GM12878 (cell line): ENCODE results near the gene ARVCF. TPM values are rescaled to one million over a fixed set of nuclear protein-coding genes. Genes with fewer than 3 reads are reported as not detected.

Experiments used
- ATAC-seq: fragments of 200-7000 bp; cut with Tn5 transposase; 3 replicates; pipeline ENCODE4 v1.9.1; 2020; ENCODE audit warnings: mild to moderate bottlenecking, moderate library complexity
- BruUV-seq: library from RNA; stranded (reverse); fragments of 400-500 nt; replicated peaks from 2 replicates; lab custom pipeline; 2021; lab: Mats Ljungman, UMichigan
- CTCF ChIA-PET: fragments of 300-600 bp; sonication (Branson Sonifier 250); formaldehyde crosslinking; extraction: SDS; loops from one replicate; lab custom pipeline; 2021; ENCODE audit warnings: inconsistent platforms; lab: Yijun Ruan, JAX
- POLR2A ChIA-PET: fragments of 350-600 bp; formaldehyde crosslinking; extraction: SDS; loops from one replicate; lab custom pipeline; 2021; ENCODE audit warnings: inconsistent platforms; lab: Charles Lee
- RAD21 ChIA-PET: fragments of 300-600 bp; sonication (Branson Sonifier 250); formaldehyde crosslinking; loops from one replicate; lab custom pipeline; 2023; ENCODE audit warnings: antibody characterized with exemption; ENCODE audit not compliant: unreplicated experiment; lab: Charles Lee
- SMC1A ChIA-PET: fragments of 300-600 bp; sonication (Branson Sonifier 250); formaldehyde crosslinking; loops from one replicate; lab custom pipeline; 2023; ENCODE audit not compliant: unreplicated experiment, uncharacterized antibody; lab: Charles Lee
- DNase-seq: peaks from one replicate; pipeline ENCODE4 v3.0.0-alpha.2; 2011; ENCODE audit warnings: low read depth, low spot score
- FAIRE-seq: peaks from 3 replicates; lab custom pipeline; 2011; peaks lifted over from hg19 to GRCh38; lab: Jason Lieb, UNC
- H2AFZ ChIP-seq: 2 replicates; pipeline ENCODE4 v1.6.0; 2011; ENCODE audit warnings: low read depth, low read length, control low read depth; ENCODE audit not compliant: control insufficient read depth
- H3K27ac ChIP-seq: 2 replicates; pipeline ENCODE4 v1.5.1; 2011; ENCODE audit warnings: control low read depth; ENCODE audit not compliant: control insufficient read depth, insufficient read depth
- H3K27me3 ChIP-seq, 2 experiments: replicated peaks in 1 of 2; 2 replicates each; pipeline versions ENCODE4 v1.6.0 to v1.6.1; 2011; ENCODE audit warnings: low read length in 1 of 2; ENCODE audit not compliant: control insufficient read depth in 2 of 2, insufficient read depth in 2 of 2
- H3K36me3 ChIP-seq, 2 experiments: 2 replicates each; pipeline ENCODE4 v1.5.1; 2011; ENCODE audit warnings: low read length in 1 of 2; ENCODE audit not compliant: control insufficient read depth in 2 of 2, insufficient read depth in 2 of 2
- H3K4me1 ChIP-seq: 2 replicates; pipeline ENCODE4 v1.6.1; 2011; ENCODE audit warnings: mild to moderate bottlenecking, low read length, moderate library complexity, mixed read lengths; ENCODE audit not compliant: control insufficient read depth, insufficient read depth
- H3K4me2 ChIP-seq: 2 replicates; pipeline ENCODE4 v1.6.0; 2011; ENCODE audit warnings: control low read depth; ENCODE audit not compliant: control insufficient read depth, insufficient read depth
- H3K4me3 ChIP-seq: fragments of 200-600 bp; sonication (generic); 2 replicates; pipeline ENCODE4 v1.5.1; 2016
- H3K79me2 ChIP-seq: 2 replicates; pipeline ENCODE4 v1.6.0; 2011; ENCODE audit warnings: low read length; ENCODE audit not compliant: control insufficient read depth, insufficient read depth
- H3K9ac ChIP-seq: 2 replicates; pipeline ENCODE4 v1.8.0; 2011; ENCODE audit warnings: low read length, control low read depth, mixed read lengths; ENCODE audit not compliant: control insufficient read depth, insufficient read depth
- H3K9me3 ChIP-seq: replicated peaks from 3 replicates; pipeline ENCODE4 v1.5.1; 2011; ENCODE audit warnings: mild to moderate bottlenecking, low read length; ENCODE audit not compliant: control insufficient read depth, insufficient read depth
- H4K20me1 ChIP-seq: 2 replicates; pipeline ENCODE4 v1.6.0; 2011; ENCODE audit not compliant: control insufficient read depth, insufficient read depth
- CEBPZ ChIP-seq: fragments of 150-350 bp; IDR thresholded peaks from 2 replicates; pipeline ENCODE4 v1.6.1; 2016; ENCODE audit warnings: low read depth, low read length
- CREM ChIP-seq: IDR thresholded peaks from 2 replicates; pipeline ENCODE4 v1.6.1; 2014; ENCODE audit warnings: antibody characterized with exemption, low read depth
- PKNOX1 ChIP-seq: fragments of 450-650 bp; IDR thresholded peaks from 2 replicates; pipeline ENCODE4 v1.6.1; 2016; ENCODE audit warnings: mild to moderate bottlenecking
- REST ChIP-seq: IDR thresholded peaks from 2 replicates; pipeline ENCODE4 v1.6.1; 2012; ENCODE audit warnings: mild to moderate bottlenecking, low read depth, low read length
- ZNF622 ChIP-seq: fragments of 450-650 bp; IDR thresholded peaks from 2 replicates; pipeline ENCODE4 v1.6.1; 2017; ENCODE audit warnings: mild to moderate bottlenecking, inconsistent platforms
- WGBS: methylation state at CpG from one replicate; pipeline ENCODE4 v1.1.6; 2016; ENCODE audit warnings: low lambda C conversion rate; ENCODE audit not compliant: insufficient replicate concordance, insufficient coverage; ENCODE audit errors: missing lambda C conversion rate; 5-methylcytosine and 5-hydroxymethylcytosine counted together
- in situ Hi-C: fragments of 300-500 bp; cut with MboI; formaldehyde crosslinking; loops from 9 replicates; pipeline ENCODE4 v1.14.3; 2018; ENCODE audit warnings: mixed read lengths
- intact Hi-C: fragments of 100-400 bp; cut with micrococcal nuclease; formaldehyde crosslinking; loops from one replicate; pipeline ENCODE4 v1.14.2; 2022; ENCODE audit not compliant: unreplicated experiment
- polyA plus RNA-seq, 11 experiments: library from polyadenylated mRNA; depleted of rRNA in 4 of 11; unstranded in 6 of 11; stranded (reverse) in 5 of 11; fragments of >200 nt; fragmentation: Nextera tagmentation in 4 of 11; fragmentation: Illumina TruSeq in 1 of 11; extraction: Ambion mirVana in 4 of 11; extraction: Trizol in 1 of 11; gene quantifications; 1 replicate in 1 of 11; 2 replicates in 10 of 11; pipeline versions ENCODE4 v1.2.1 to v1.2.3, GENCODE V29; 2011 to 2016; ENCODE audit warnings: inconsistent platforms in 2 of 11, missing spikeins in 2 of 11, low read depth in 1 of 11
- total RNA-seq, 4 experiments: library from RNA; depleted of rRNA in 3 of 4; stranded (reverse); fragments of >200 nt in 3 of 4; fragmentation: Illumina TruSeq in 1 of 4; extraction: Trizol in 1 of 4; gene quantifications; 2 replicates each; pipeline versions ENCODE4 v1.2.1 to v1.2.3, GENCODE V29; 2013 to 2021

ARVCF gene
- total and polyA plus RNA-seq, 10 of the 15 experiments (the other 5 are each of a cell fraction or from before 2014, with no cell fraction given): 0.13 to 1.9 (median 1.0) TPM; not detected in 2

GRCh38 chr22:20029550-20030225 is 13.1 kb upstream of the ARVCF start:
- FAIRE-seq: no peak
- SMC1A ChIA-PET: no interaction called here
- Histone ChIP-seq H2AFZ (no peak overlapping the region), H3K4me2 (no peak overlapping the region), H3K79me2 (no peaks in the 10 kb centered on the region), H3K36me3 (no peaks in the 10 kb centered on the region; a peak in 2 of 4 replicates), H3K9me3 (peaks cover 4% of the 10 kb centered on the region; the same call in 2 of the 3 replicates), H3K4me1 (peaks cover 12% of the 10 kb centered on the region), H4K20me1 (no peaks in the 10 kb centered on the region), H3K4me3 (no peak overlapping the region), H3K27me3 (no peaks in the 10 kb centered on the region), H3K9ac (no peak overlapping the region), H3K27ac (no peak overlapping the region)
- POLR2A ChIA-PET: no interaction called here
- TF ChIP-seq ZNF622 (no peak), REST (no peak), CREM (no peak), CEBPZ (no peak), PKNOX1 (no peak)
- RAD21 ChIA-PET: no interaction called here
- ATAC-seq: no peak
- no peak for DNase-seq
- intact Hi-C loops: loop anchor here (10.0 kb wide), 1 partner anchor 45 kb away; no protein-coding TSS in a partner anchor
- no TSS peak for BruUV-seq
- 86% methylated on average over 9 of the region's 9 CpGs for WGBS
- CTCF ChIA-PET: no interaction called here
- in situ Hi-C loops: no loop called here
